Mesenchymal stem cell (in vitro differentiated cells and primary cell): Measurements from ENCODE around the gene APOE.

Source experiments
- DNase-seq: peaks from one replicate; pipeline ENCODE4 v3.0.0-alpha.2; 2013
- H2AFZ ChIP-seq: one replicate; pipeline ENCODE4 v1.6.1; 2013; ENCODE audit warnings: low read depth, mild to moderate bottlenecking, control low read depth, inconsistent platforms, low read length, moderate library complexity
- H2AK5ac ChIP-seq: 2 replicates; pipeline ENCODE4 v1.6.1; 2013; ENCODE audit warnings: low read length, moderate library complexity, mild to moderate bottlenecking, inconsistent platforms; ENCODE audit not compliant: severe bottlenecking
- H2BK120ac ChIP-seq: one replicate; pipeline ENCODE4 v1.6.1; 2013; ENCODE audit warnings: low read depth, mild to moderate bottlenecking, inconsistent platforms, low read length, moderate library complexity
- H2BK12ac ChIP-seq, 2 experiments: one replicate each; pipeline ENCODE4 v1.6.1; 2013; ENCODE audit warnings: inconsistent platforms in 2 of 2, low read length in 2 of 2, mild to moderate bottlenecking in 2 of 2, moderate library complexity in 2 of 2, control low read depth in 1 of 2
- H2BK15ac ChIP-seq: one replicate; pipeline ENCODE4 v1.6.1; 2013; ENCODE audit warnings: mild to moderate bottlenecking, low read depth, inconsistent platforms; ENCODE audit not compliant: poor library complexity, severe bottlenecking
- H2BK5ac ChIP-seq: 2 replicates; pipeline ENCODE4 v1.6.1; 2013; ENCODE audit warnings: low read depth, mild to moderate bottlenecking, low read length, control low read depth, inconsistent platforms; ENCODE audit not compliant: poor library complexity, severe bottlenecking
- H3K14ac ChIP-seq, 2 experiments: one replicate each; pipeline ENCODE4 v1.6.1; 2013; ENCODE audit warnings: inconsistent platforms in 2 of 2, low read length in 2 of 2, control low read depth in 1 of 2, mild to moderate bottlenecking in 1 of 2, moderate library complexity in 1 of 2
- H3K18ac ChIP-seq, 2 experiments: one replicate each; pipeline ENCODE4 v1.6.1; 2013; ENCODE audit warnings: inconsistent platforms in 2 of 2, low read length in 2 of 2, control low read depth in 1 of 2, low read depth in 1 of 2, mild to moderate bottlenecking in 1 of 2
- H3K23ac ChIP-seq, 2 experiments: one replicate each; pipeline ENCODE4 v1.6.1; 2013; ENCODE audit warnings: inconsistent platforms in 2 of 2, low read length in 2 of 2, mild to moderate bottlenecking in 2 of 2, moderate library complexity in 2 of 2, control low read depth in 1 of 2
- H3K27ac ChIP-seq: 2 replicates; pipeline ENCODE4 v1.5.1; 2013; ENCODE audit warnings: mild to moderate bottlenecking, moderate library complexity, low read length, control low read depth, inconsistent platforms; ENCODE audit not compliant: poor library complexity, severe bottlenecking
- H3K27me3 ChIP-seq, 2 experiments: 2 replicates each; pipeline versions ENCODE4 v1.6.1 to v1.7.0; 2013; ENCODE audit warnings: low read length in 2 of 2, mild to moderate bottlenecking in 2 of 2, moderate library complexity in 2 of 2, control low read depth in 1 of 2, inconsistent platforms in 1 of 2; ENCODE audit not compliant: control insufficient read depth in 1 of 2, insufficient read depth in 1 of 2
- H3K36me3 ChIP-seq, 2 experiments: 2 replicates each; pipeline versions ENCODE4 v1.6.1 to v1.7.0; 2013; ENCODE audit warnings: low read length in 2 of 2, control low read depth in 1 of 2, inconsistent platforms in 1 of 2, low read depth in 1 of 2, mild to moderate bottlenecking in 1 of 2; ENCODE audit not compliant: insufficient read depth in 2 of 2, control insufficient read depth in 1 of 2
- H3K4ac ChIP-seq, 2 experiments: one replicate each; pipeline ENCODE4 v1.6.1; 2013; ENCODE audit warnings: inconsistent platforms in 2 of 2, low read length in 2 of 2, mild to moderate bottlenecking in 2 of 2, moderate library complexity in 2 of 2, control low read depth in 1 of 2, low read depth in 1 of 2
- H3K4me1 ChIP-seq: 2 replicates; pipeline ENCODE4 v1.6.1; 2013; ENCODE audit warnings: low read depth, low read length, control low read depth; ENCODE audit not compliant: control insufficient read depth, insufficient read depth
- H3K4me2 ChIP-seq: 2 replicates; pipeline ENCODE4 v1.6.1; 2013; ENCODE audit warnings: low read length, mild to moderate bottlenecking, inconsistent platforms; ENCODE audit not compliant: poor library complexity, severe bottlenecking
- H3K4me3 ChIP-seq, 2 experiments: 2 replicates each; pipeline versions ENCODE4 v1.5.1 to v1.7.0; 2013; ENCODE audit warnings: low read length in 2 of 2, mild to moderate bottlenecking in 2 of 2, control low read depth in 1 of 2, low read depth in 1 of 2; ENCODE audit not compliant: insufficient read depth in 1 of 2
- H3K79me1 ChIP-seq: replicated peaks from 2 replicates; pipeline ENCODE4 v1.6.1; 2013; ENCODE audit warnings: mild to moderate bottlenecking, control low read depth, low read length, inconsistent platforms; ENCODE audit not compliant: poor library complexity, severe bottlenecking
- H3K9ac ChIP-seq: 2 replicates; pipeline ENCODE4 v1.7.0; 2013; ENCODE audit warnings: mild to moderate bottlenecking, low read length, moderate library complexity
- H3K9me3 ChIP-seq: 2 replicates; pipeline ENCODE4 v1.7.0; 2013; ENCODE audit warnings: mild to moderate bottlenecking, low read length; ENCODE audit not compliant: control insufficient read depth
- H4K8ac ChIP-seq: one replicate; pipeline ENCODE4 v1.6.1; 2013; ENCODE audit warnings: inconsistent platforms, mild to moderate bottlenecking, low read length, moderate library complexity
- H4K91ac ChIP-seq: one replicate; pipeline ENCODE4 v1.6.1; 2013; ENCODE audit warnings: mild to moderate bottlenecking, low read length, inconsistent platforms
- WGBS: methylation state at CpG from one replicate; pipeline ENCODE4 v1.1.7; 2013; ENCODE audit warnings: mixed read lengths; 5-methylcytosine and 5-hydroxymethylcytosine counted together

APOE gene

DNA sequence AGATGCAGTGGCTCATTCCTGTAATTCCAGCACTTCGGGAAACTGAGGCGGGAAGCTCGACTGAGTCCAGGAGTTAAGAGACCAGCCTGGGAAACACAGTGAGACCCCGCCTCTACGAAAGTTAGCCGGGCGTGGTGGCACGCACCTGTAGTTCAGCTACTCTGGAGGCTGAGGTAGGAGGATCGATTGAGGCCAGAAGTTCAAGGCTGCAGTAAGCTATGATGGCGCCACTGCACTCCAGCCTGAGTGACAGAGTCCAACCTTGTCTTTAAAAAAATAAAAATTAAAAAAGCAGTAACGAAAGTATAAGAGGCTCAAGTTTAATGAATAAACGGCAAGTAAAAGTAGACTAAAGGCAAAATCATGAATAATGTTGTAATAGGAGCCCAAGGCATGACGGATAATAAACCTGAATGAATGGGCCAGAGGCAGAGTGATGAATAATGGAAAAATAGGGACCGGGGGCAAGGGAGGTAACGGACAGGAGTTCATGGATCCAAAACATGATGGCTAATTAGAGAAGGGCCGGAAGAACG is 15.7 kb upstream of the APOE start:
- H3K4me3 ChIP-seq, result peak overlapping the region in 1 of 2 experiments; percentile 79
- H2AK5ac ChIP-seq, result no peak overlapping the region
- no peak overlapping the region for H3K23ac ChIP-seq
- H4K8ac ChIP-seq, result no peak overlapping the region
- no peak overlapping the region for H3K18ac ChIP-seq
- H3K36me3 ChIP-seq, result peaks cover 53 to 64% of the 10 kb centered on the region in 2 experiments
- peak overlapping the region; percentile 93 for H3K9ac ChIP-seq
- H3K4me1 ChIP-seq, result peaks cover 16% of the 10 kb centered on the region
- peaks cover 23% of the 10 kb centered on the region for H3K79me1 ChIP-seq
- no peaks in the 10 kb centered on the region for H3K9me3 ChIP-seq
- no peak overlapping the region for H2AFZ ChIP-seq
- H2BK120ac ChIP-seq, result no peak overlapping the region
- no peaks in the 10 kb centered on the region for H3K27me3 ChIP-seq
- no peak for DNase-seq
- no peak overlapping the region for H3K14ac ChIP-seq
- H2BK15ac ChIP-seq, result no peak overlapping the region
- peak overlapping the region; percentile 93 for H3K27ac ChIP-seq
- peak overlapping the region; percentile 86 for H3K4me2 ChIP-seq
- WGBS, result 71% methylated on average over 17 of the region's 17 CpGs
- H2BK5ac ChIP-seq, result no peak overlapping the region
- peak overlapping the region in 1 of 2 experiments; percentile 21 for H3K4ac ChIP-seq
- no peak overlapping the region for H4K91ac ChIP-seq
- H2BK12ac ChIP-seq, result no peak overlapping the region

DNA sequence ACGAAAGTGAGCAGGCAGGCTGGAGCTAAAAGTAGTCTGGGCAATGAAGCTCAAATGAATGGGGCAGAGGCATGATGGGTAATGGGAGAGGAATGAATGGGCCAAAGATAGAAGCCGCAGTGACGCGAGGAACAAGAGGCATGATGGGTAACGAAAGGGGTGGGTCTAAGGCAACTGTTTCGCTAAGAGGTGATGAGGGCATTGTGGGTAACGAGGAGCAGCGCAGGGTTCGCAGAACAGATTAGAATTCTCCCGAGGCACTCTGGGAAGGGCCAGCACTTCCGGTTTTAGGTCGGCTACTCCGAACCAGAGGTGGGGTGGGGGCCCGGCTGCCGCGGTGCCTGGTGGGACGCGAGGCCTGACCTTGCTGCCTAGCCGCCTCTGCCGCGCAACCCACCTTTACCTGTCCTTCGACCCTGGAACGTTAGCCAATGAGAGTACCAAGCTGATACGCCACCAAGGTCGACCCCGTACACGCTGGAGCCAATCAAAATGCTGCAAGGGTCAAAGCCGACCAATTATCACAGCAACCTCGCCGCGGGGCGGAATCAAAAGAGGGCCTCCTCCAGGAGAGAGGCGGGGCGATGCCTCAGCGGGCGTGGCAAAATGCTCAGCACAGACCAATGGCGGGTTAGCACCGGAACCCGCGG is 15.1 kb upstream of the APOE start:
- peak overlapping the region; percentile 87 for H4K91ac ChIP-seq

DNA sequence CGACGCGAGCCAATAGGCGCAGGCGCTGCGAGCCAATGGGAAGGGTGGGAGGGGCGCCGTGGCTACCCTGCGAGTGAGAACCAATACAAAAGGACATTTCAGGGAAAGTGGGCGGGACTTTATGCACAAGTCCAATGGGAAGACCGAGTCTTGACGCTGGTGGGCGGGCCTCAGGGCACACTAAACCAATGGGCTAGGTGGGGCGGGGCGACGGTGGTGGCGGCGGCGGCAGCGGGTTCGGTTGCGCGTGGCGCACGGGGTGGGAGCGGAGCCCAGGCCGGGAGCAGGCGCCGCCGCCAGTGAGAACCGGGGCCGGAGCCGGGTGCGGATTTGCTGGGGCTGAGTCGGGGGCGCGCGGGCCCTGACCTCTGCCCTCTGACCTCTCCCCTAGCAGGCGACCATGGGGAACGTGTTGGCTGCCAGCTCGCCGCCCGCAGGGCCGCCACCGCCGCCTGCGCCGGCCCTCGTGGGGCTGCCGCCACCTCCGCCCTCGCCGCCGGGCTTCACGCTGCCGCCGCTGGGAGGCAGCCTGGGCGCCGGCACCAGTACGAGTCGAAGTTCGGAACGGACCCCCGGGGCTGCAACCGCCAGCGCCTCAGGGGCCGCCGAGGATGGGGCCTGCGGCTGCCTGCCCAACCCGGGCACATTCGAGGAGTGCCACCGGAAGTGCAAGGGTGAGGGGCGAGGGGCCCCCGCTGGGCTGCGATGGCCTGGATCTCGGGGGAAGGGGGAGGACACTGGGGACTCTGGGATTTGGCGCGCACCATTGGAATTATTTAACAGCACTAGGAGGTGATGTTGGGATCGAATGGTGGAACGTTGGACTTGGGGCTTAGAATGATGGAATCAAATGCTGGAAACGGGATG is 14.3 kb upstream of the APOE start, which contains the start of gene TOMM40:
TSS of gene TOMM40 (plus strand) at position 239 of the 867 bp plus-strand sequence. CDS start at position 401, 162 bp downstream.
- H3K18ac ChIP-seq, result peak within 1 kb of the TSS; percentile 23 to 91
- peak within 1 kb of the TSS; percentile 93 for H3K27ac ChIP-seq
- peak within 1 kb of the TSS in 1 of 2 experiments; percentile 80 for H3K14ac ChIP-seq
- peaks cover 56 to 68% of the 10 kb centered on the region in 2 experiments for H3K36me3 ChIP-seq
- H4K8ac ChIP-seq, result peak within 1 kb of the TSS; percentile 85
- DNase-seq, result peak; percentile 100
- H3K27me3 ChIP-seq, result no peaks in the 10 kb centered on the region
- WGBS, result under 1% methylated on average over 65 of the region's 81 CpGs
- peaks cover 23% of the 10 kb centered on the region for H3K79me1 ChIP-seq
- H3K4me1 ChIP-seq, result peaks cover 17% of the 10 kb centered on the region
- no peak within 1 kb of the TSS for H2BK12ac ChIP-seq
- peak within 1 kb of the TSS; percentile 93 for H3K9ac ChIP-seq
- H2BK15ac ChIP-seq, result peak within 1 kb of the TSS; percentile 49
- H2BK120ac ChIP-seq, result peak within 1 kb of the TSS; percentile 35
- H2AFZ ChIP-seq, result peak within 1 kb of the TSS; percentile 51
- H4K91ac ChIP-seq, result peak within 1 kb of the TSS; percentile 87
- peak within 1 kb of the TSS; percentile 86 for H3K4me2 ChIP-seq
- peak within 1 kb of the TSS; percentile 87 to 88 for H3K4me3 ChIP-seq
- no peak within 1 kb of the TSS for H3K23ac ChIP-seq
- H3K9me3 ChIP-seq, result no peaks in the 10 kb centered on the region
- peak within 1 kb of the TSS; percentile 88 for H2BK5ac ChIP-seq
- H3K4ac ChIP-seq, result peak within 1 kb of the TSS in 1 of 2 experiments; percentile 71
- no peak within 1 kb of the TSS for H2AK5ac ChIP-seq

More for the DNA sequence above, 15.1 kb upstream of the APOE start:
- peak overlapping the region; percentile 93 for H3K9ac ChIP-seq
- peak overlapping the region in 1 of 2 experiments; percentile 91 for H3K18ac ChIP-seq
- H2BK15ac ChIP-seq, result no peak overlapping the region
- DNase-seq, result peak; percentile 100
- peak overlapping the region; percentile 79 for H4K8ac ChIP-seq
- H3K4me1 ChIP-seq, result peaks cover 17% of the 10 kb centered on the region
- H2BK120ac ChIP-seq, result no peak overlapping the region
- peak overlapping the region in 1 of 2 experiments; percentile 35 for H3K4ac ChIP-seq
- H3K79me1 ChIP-seq, result peaks cover 26% of the 10 kb centered on the region
- peak overlapping the region; percentile 86 for H3K4me2 ChIP-seq
- H3K36me3 ChIP-seq, result peaks cover 57 to 68% of the 10 kb centered on the region in 2 experiments
- no peak overlapping the region for H2AFZ ChIP-seq
- H3K23ac ChIP-seq, result no peak overlapping the region
- no peaks in the 10 kb centered on the region for H3K27me3 ChIP-seq
- H3K9me3 ChIP-seq, result no peaks in the 10 kb centered on the region
- H3K14ac ChIP-seq, result no peak overlapping the region
- peak overlapping the region; percentile 93 for H3K27ac ChIP-seq
- peak overlapping the region; percentile 54 to 79 for H3K4me3 ChIP-seq
- under 1% methylated on average over 37 of the region's 40 CpGs for WGBS
- peak overlapping the region; percentile 88 for H2BK5ac ChIP-seq
- H2AK5ac ChIP-seq, result no peak overlapping the region
- no peak overlapping the region for H2BK12ac ChIP-seq
